ENCODE data around the gene ITLN2. TPM values are rescaled to one million over a fixed set of nuclear protein-coding genes. Genes with fewer than 3 reads are reported as not detected.

ITLN2 gene
- polyA plus RNA-seq, 1 donor (not counting 4 experiments of a cell fraction or from before 2014, with no cell fraction given): 0.22 TPM

GRCh38 chr1:160956966-160957365 lies 2.4 kb upstream of the ITLN2 start:
- no peaks in the 10 kb centered on the region for H3K27me3 ChIP-seq (ENCODE audit: control insufficient read depth, extremely low read depth, insufficient read depth, low read length)
- H3K4me3 ChIP-seq (ENCODE audit: control insufficient read depth in 2 of 3, extremely low read depth in 1 of 3, insufficient read depth in 2 of 3, low read depth in 1 of 3, low read length in 3 of 3): no peak overlapping the region
- dilution Hi-C loops (cut with MboI; ENCODE audit: extremely low pct_ligation_motif_present, low sequenced_read_pairs): no loop called here
- H3K9me1 ChIP-seq (ENCODE audit: control insufficient read depth, extremely low read depth, insufficient read depth, low read length): no peaks in the 10 kb centered on the region
- TF ChIP-seq CTCF (optimal IDR thresholded peaks at IDR 0.05 in 1 of 3, IDR thresholded peaks at IDR 0.05 in 1 of 3, conservative IDR thresholded peaks at IDR 0.05 in 1 of 3; ENCODE audit: extremely low read depth in 1 of 3, insufficient read depth in 2 of 3, low read length in 3 of 3) (no peak), EZH2 (IDR thresholded peaks at IDR 0.05; ENCODE audit: low read length) (no peak)
- H3K36me3 ChIP-seq (ENCODE audit: control insufficient read depth in 2 of 2, extremely low read depth in 1 of 2, insufficient read depth in 2 of 2, low read length in 2 of 2): no peaks in the 10 kb centered on the region
- no peaks in the 10 kb centered on the region for H4K20me1 ChIP-seq (ENCODE audit: control insufficient read depth, extremely low read depth, insufficient read depth, low read length)
- H3K9ac ChIP-seq (ENCODE audit: control insufficient read depth, extremely low read depth, insufficient read depth, low read length): no peak overlapping the region
- DNase-seq (ENCODE audit: low read depth, low spot score): no peak
- H3K4me1 ChIP-seq (ENCODE audit: control insufficient read depth, extremely low read depth, insufficient read depth, low read length): peaks cover 13% of the 10 kb centered on the region
- no peaks in the 10 kb centered on the region for H3K9me3 ChIP-seq (ENCODE audit: control insufficient read depth, low read depth, low read length)
- no peak overlapping the region for H3K4me2 ChIP-seq (ENCODE audit: control insufficient read depth, extremely low read depth, insufficient read depth, low read depth, low read length)
- H3K79me2 ChIP-seq (ENCODE audit: control insufficient read depth, insufficient read depth, low read length): no peaks in the 10 kb centered on the region
- H2AFZ ChIP-seq (ENCODE audit: control insufficient read depth, low read length): peak overlapping the region; percentile 51
- H3K27ac ChIP-seq (ENCODE audit: control insufficient read depth, insufficient read depth, low read length): no peak overlapping the region
- FAIRE-seq: no peak

- Histone ChIP-seq H3K9me1 (ENCODE audit: control insufficient read depth, extremely low read depth, insufficient read depth, low read length) (no peaks in the 10 kb centered on the region), H3K9me3 (ENCODE audit: control insufficient read depth, low read depth, low read length) (no peaks in the 10 kb centered on the region), H2AFZ (ENCODE audit: control insufficient read depth, low read length) (no peak overlapping the region), H3K79me2 (ENCODE audit: control insufficient read depth, insufficient read depth, low read length) (no peaks in the 10 kb centered on the region), H3K27ac (ENCODE audit: control insufficient read depth, insufficient read depth, low read length) (no peak overlapping the region), H3K36me3 (ENCODE audit: control insufficient read depth in 2 of 2, extremely low read depth in 1 of 2, insufficient read depth in 2 of 2, low read length in 2 of 2) (no peaks in the 10 kb centered on the region), H3K4me3 (ENCODE audit: control insufficient read depth in 2 of 3, extremely low read depth in 1 of 3, insufficient read depth in 2 of 3, low read depth in 1 of 3, low read length in 3 of 3) (no peak overlapping the region), H3K9ac (ENCODE audit: control insufficient read depth, extremely low read depth, insufficient read depth, low read length) (no peak overlapping the region), H3K4me2 (ENCODE audit: control insufficient read depth, extremely low read depth, insufficient read depth, low read depth, low read length) (no peak overlapping the region), H3K27me3 (ENCODE audit: control insufficient read depth, extremely low read depth, insufficient read depth, low read length) (no peaks in the 10 kb centered on the region), H3K4me1 (ENCODE audit: control insufficient read depth, extremely low read depth, insufficient read depth, low read length) (peaks cover 23% of the 10 kb centered on the region), H4K20me1 (ENCODE audit: control insufficient read depth, extremely low read depth, insufficient read depth, low read length) (no peaks in the 10 kb centered on the region)
- DNase-seq (ENCODE audit: low read depth, low spot score): no peak
- TF ChIP-seq EZH2 (IDR thresholded peaks at IDR 0.05; ENCODE audit: low read length) (no peak), CTCF (optimal IDR thresholded peaks at IDR 0.05 in 1 of 3, IDR thresholded peaks at IDR 0.05 in 1 of 3, conservative IDR thresholded peaks at IDR 0.05 in 1 of 3; ENCODE audit: extremely low read depth in 1 of 3, insufficient read depth in 2 of 3, low read length in 3 of 3) (no peak)
- dilution Hi-C loops (cut with MboI; ENCODE audit: extremely low pct_ligation_motif_present, low sequenced_read_pairs): no loop called here
- no peak for FAIRE-seq
Observed at GRCh38 chr1:160953030-160953429, 1.6 kb downstream of the ITLN2 start.

All from keratinocyte (primary cell).